Tibial nerve (tissue), 4 donors: ENCODE data around the gene MAPKAP1. TPM values are rescaled to one million over a fixed set of nuclear protein-coding genes. Genes with fewer than 3 reads are reported as not detected.

Experiments used
- DNase-seq, 2 donors: peaks; one replicate each; pipeline ENCODE4 v3.0.0-alpha.2; 2019; ENCODE audit warnings: low spot score in 2 of 2
- H3K27ac ChIP-seq, 4 donors: fragments of 200-600 bp; sonication (generic) in 3 of 4; one replicate each; pipeline ENCODE4 v1.5.1; 2017 to 2019; ENCODE audit warnings: mild to moderate bottlenecking in 1 of 4
- H3K27me3 ChIP-seq, 2 donors: fragments of 200-600 bp; sonication (generic) in 1 of 2; one replicate each; pipeline versions ENCODE4 v1.5.1 to v1.6.0; 2017 to 2019
- H3K36me3 ChIP-seq, 3 donors: fragments of 200-600 bp; sonication (generic); one replicate each; pipeline ENCODE4 v1.5.1; 2018 to 2019
- H3K4me1 ChIP-seq, 4 donors: fragments of 200-600 bp; sonication (generic) in 3 of 4; one replicate each; pipeline ENCODE4 v1.5.1; 2017 to 2019
- H3K4me3 ChIP-seq, 4 donors: fragments of 200-600 bp; sonication (generic) in 3 of 4; one replicate each; pipeline ENCODE4 v1.5.1; 2017 to 2019; ENCODE audit warnings: mild to moderate bottlenecking in 1 of 4, moderate library complexity in 1 of 4
- H3K9me3 ChIP-seq, 4 donors: fragments of 200-600 bp; sonication (generic) in 3 of 4; one replicate each; pipeline ENCODE4 v1.5.1; 2017 to 2019
- EP300 ChIP-seq, 2 donors: sonication (generic); formaldehyde crosslinking; IDR thresholded peaks; one replicate each; pipeline ENCODE4 v1.6.1; 2017; ENCODE audit warnings: antibody characterized with exemption in 2 of 2, mild to moderate bottlenecking in 1 of 2
- POLR2A ChIP-seq, 2 donors: fragments of 450-650 bp; IDR thresholded peaks; one replicate each; pipeline ENCODE4 v1.6.1; 2017; ENCODE audit warnings: antibody characterized with exemption in 2 of 2, mild to moderate bottlenecking in 2 of 2, moderate library complexity in 2 of 2
- WGBS, 2 donors: methylation state at CpG; one replicate each; pipeline ENCODE4 v1.1.5; 2018; 5-methylcytosine and 5-hydroxymethylcytosine counted together
- total RNA-seq, 4 donors: library from RNA; depleted of rRNA; stranded (reverse); fragments of >200 nt; gene quantifications; one replicate each; pipeline ENCODE4 v1.1.0, GENCODE V29; 2016
- TF ChIP-seq, protein P1 (sequence below), 5 experiments: fragments of 200-600 bp in 3 of 5; fragments of 450-650 bp in 2 of 5; sonication (generic) in 3 of 5; IDR thresholded peaks; one replicate each; pipeline ENCODE4 v1.5.1; 2016 to 2019; ENCODE audit warnings: antibody characterized with exemption in 5 of 5, mild to moderate bottlenecking in 3 of 5, moderate library complexity in 2 of 5

The MAPKAP1 gene
- total RNA-seq, 4 donors from 2014 or later, result 61.4 to 111 (median 92.7) TPM

DNA sequence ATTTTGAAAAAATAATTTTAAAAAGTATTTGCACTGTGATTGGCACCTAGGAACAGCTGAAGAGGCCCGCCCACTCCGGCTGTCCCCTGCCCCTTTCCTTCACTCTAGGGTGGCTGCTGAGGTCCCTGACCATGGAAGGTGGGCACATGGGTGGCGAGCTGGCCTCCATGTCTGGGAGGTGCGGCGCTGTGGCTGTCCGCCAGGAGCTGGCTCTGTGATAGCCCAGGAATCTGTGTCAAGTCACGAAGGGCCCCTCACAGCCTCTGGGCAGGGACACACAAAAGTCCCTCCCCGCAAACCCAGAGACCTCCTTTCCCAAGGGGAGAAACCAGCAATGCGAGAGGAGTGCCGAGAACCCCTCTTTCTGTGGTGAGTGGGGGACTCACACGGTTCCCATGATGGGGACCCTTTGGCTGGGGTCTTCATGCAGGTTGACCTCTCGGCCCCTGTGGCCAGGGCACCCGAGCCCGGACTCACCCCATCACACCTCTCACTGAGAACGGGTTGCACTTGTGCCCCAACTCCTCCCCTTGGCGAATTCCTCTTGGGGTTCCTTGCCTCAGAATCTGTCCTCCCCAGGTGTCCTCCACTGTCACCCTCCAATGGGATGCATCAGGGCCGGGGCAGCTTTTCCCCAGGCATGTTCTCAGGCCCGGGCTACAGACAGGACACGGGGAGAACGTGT is 277.4 kb downstream of the MAPKAP1 start:
- Histone ChIP-seq H3K36me3 (no peaks in the 10 kb centered on the region), H3K27me3 (no peaks in the 10 kb centered on the region), H3K9me3 (no peaks in the 10 kb centered on the region), H3K4me3 (no peak overlapping the region), H3K27ac (no peak overlapping the region), H3K4me1 (peaks cover 0 to 7% (median 3%) of the 10 kb centered on the region in 4 donors)
- no peak for DNase-seq
- WGBS, 2 donors, result 87 to 91% methylated on average over 16 to 18 of the region's 20 CpGs
- TF ChIP-seq POLR2A (IDR thresholded peaks at IDR 0.05) (no peak), EP300 (IDR thresholded peaks at IDR 0.05) (no peak)
- TF ChIP-seq, protein P1, sequence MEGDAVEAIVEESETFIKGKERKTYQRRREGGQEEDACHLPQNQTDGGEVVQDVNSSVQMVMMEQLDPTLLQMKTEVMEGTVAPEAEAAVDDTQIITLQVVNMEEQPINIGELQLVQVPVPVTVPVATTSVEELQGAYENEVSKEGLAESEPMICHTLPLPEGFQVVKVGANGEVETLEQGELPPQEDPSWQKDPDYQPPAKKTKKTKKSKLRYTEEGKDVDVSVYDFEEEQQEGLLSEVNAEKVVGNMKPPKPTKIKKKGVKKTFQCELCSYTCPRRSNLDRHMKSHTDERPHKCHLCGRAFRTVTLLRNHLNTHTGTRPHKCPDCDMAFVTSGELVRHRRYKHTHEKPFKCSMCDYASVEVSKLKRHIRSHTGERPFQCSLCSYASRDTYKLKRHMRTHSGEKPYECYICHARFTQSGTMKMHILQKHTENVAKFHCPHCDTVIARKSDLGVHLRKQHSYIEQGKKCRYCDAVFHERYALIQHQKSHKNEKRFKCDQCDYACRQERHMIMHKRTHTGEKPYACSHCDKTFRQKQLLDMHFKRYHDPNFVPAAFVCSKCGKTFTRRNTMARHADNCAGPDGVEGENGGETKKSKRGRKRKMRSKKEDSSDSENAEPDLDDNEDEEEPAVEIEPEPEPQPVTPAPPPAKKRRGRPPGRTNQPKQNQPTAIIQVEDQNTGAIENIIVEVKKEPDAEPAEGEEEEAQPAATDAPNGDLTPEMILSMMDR (IDR thresholded peaks at IDR 0.05), result no peak

DNA sequence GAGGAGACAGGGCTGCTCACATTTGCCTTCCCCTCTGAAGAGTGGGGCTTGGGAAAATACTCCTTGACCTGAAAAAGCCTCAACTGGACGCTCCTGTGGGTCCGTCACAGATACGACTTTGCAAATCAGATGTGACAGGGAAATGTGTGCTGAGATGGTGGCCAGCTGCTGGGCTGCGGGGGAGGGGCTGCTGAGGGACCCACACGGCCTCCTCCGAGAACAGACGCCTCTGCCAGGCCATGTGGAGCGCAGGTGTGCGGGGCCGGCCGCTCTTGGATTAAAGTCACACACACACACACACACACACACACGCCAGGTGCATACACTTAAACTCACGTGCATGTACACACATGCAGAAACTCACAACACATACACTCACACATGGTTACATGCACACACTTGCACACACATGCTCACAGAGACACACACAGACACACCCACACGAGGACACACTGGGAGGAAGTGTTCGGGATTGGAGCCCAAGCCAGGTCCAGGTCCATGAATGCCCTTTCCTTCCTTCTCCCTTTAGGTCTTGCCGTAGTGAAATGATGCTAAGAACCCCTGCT is 278.0 kb downstream of the MAPKAP1 start:
- TF ChIP-seq POLR2A (IDR thresholded peaks at IDR 0.05), result no peak
- TF ChIP-seq, protein P1 (IDR thresholded peaks at IDR 0.05), result no peak
- TF ChIP-seq EP300 (IDR thresholded peaks at IDR 0.05), result no peak
- Histone ChIP-seq H3K4me3 (no peak overlapping the region), H3K36me3 (no peaks in the 10 kb centered on the region), H3K9me3 (no peaks in the 10 kb centered on the region), H3K27me3 (no peaks in the 10 kb centered on the region), H3K4me1 (peaks cover 0 to 7% (median 3%) of the 10 kb centered on the region in 4 donors), H3K27ac (no peak overlapping the region)
- DNase-seq, result no peak
- WGBS, 2 donors, result 67 to 71% methylated on average over 16 of the region's 16 CpGs

DNA sequence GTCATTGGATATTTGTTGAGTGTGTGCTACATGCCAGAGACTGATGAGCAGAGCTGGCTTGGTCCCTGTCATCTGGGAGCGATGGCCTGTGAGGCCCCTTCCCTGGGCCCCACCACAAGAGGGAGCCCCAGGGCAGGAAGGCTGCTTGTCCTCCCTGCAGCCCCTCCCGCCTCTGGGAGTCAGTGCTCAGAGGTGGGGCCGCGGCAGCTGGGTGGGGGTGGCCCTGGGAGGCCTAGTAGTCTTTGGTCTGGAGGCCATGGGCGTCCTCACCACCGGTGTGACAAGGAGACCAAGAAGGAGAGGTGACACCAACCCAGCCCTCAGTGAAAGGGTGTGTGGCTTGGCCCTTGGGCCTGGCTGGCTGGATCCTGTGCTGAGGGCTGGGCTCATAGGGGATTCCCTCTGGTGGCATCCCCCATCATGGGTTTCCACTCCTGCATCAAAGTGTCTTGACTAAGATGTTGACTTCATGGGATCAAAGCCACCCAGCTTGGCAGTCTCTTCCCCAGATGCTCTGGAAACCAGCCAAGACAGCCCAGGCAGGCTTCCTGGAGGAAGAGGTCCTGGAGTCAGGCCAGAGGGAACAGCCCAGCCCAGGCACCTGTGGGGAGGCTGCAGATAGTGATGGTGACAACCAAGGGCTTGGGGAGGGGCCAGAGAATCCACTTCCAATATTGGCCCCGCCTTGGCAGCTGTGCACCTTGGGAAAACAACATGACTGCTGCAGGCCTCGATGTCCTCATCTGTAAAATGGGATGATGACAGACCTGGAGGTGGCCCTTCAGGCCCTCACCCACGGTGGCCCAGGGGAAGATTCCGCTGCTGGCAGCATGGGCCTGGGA is 278.7 kb downstream of the MAPKAP1 start:
- no peak overlapping the region for H3K27ac ChIP-seq
- H3K4me1 ChIP-seq, result peaks cover 0 to 7% (median 3%) of the 10 kb centered on the region in 4 donors
- no peaks in the 10 kb centered on the region for H3K27me3 ChIP-seq
- 83 to 94% methylated on average over 7 to 8 of the region's 10 CpGs for WGBS, 2 donors
- DNase-seq, result no peak
- TF ChIP-seq POLR2A (IDR thresholded peaks at IDR 0.05) (no peak), EP300 (IDR thresholded peaks at IDR 0.05) (no peak)
- TF ChIP-seq, protein P1 (IDR thresholded peaks at IDR 0.05), result no peak
- no peak overlapping the region for H3K4me3 ChIP-seq
- H3K36me3 ChIP-seq, result no peaks in the 10 kb centered on the region
- no peaks in the 10 kb centered on the region for H3K9me3 ChIP-seq

DNA sequence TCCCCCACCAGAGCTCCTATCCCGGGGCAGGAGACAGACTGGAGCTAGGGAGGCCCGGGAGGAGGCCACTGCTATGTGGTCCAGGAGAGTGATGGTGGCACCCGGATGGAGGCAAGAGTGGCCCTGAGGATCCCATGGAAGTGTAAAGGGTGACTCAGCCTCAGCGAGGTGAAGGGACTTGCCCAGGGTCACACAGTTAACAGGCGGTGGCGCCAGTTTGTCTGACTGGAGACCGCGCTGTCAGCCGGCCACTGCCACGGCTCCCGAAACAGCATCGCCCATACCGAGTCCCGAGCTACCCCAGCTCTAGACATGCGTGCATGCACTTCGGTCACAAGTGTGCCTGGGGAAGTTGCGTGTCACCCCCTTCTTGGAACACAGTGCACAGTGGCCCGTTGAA is 279.5 kb downstream of the MAPKAP1 start:
- H3K27ac ChIP-seq, result no peak overlapping the region

More for the DNA sequence above, 279.5 kb downstream of the MAPKAP1 start:
- TF ChIP-seq POLR2A (IDR thresholded peaks at IDR 0.05), result no peak
- TF ChIP-seq EP300 (IDR thresholded peaks at IDR 0.05), result no peak
- TF ChIP-seq, protein P1 (IDR thresholded peaks at IDR 0.05), result no peak
- H3K4me3 ChIP-seq, result no peak overlapping the region
- no peaks in the 10 kb centered on the region for H3K36me3 ChIP-seq
- DNase-seq, result no peak
- no peaks in the 10 kb centered on the region for H3K9me3 ChIP-seq
- peaks cover 0 to 7% (median 3%) of the 10 kb centered on the region in 4 donors for H3K4me1 ChIP-seq
- WGBS, 2 donors, result 90 to 91% methylated on average over 16 to 18 of the region's 18 CpGs
- H3K27me3 ChIP-seq, result no peaks in the 10 kb centered on the region
